Urinary bladder (tissue), 4 donors: ENCODE measurements around the gene GRXCR2. TPM values are rescaled to one million over a fixed set of nuclear protein-coding genes. Genes with fewer than 3 reads are reported as not detected.

Experiments used
- DNase-seq: peaks from one replicate; pipeline ENCODE4 v3.0.0-alpha.2; 2015; ENCODE audit errors: extremely low spot score
- H3K27ac ChIP-seq: one replicate; pipeline ENCODE4 v1.5.1; 2013; ENCODE audit warnings: low read depth, mild to moderate bottlenecking, moderate library complexity
- H3K36me3 ChIP-seq: one replicate; pipeline ENCODE4 v1.6.1; 2013; ENCODE audit warnings: mild to moderate bottlenecking, moderate library complexity; ENCODE audit not compliant: insufficient read depth
- H3K4me1 ChIP-seq: one replicate; pipeline ENCODE4 v1.6.1; 2013; ENCODE audit warnings: mild to moderate bottlenecking, moderate library complexity; ENCODE audit not compliant: insufficient read depth
- H3K4me3 ChIP-seq: one replicate; pipeline ENCODE4 v1.5.1; 2013; ENCODE audit warnings: low read depth, low read length
- WGBS: extraction: QIAGEN DNeasy Blood & Tissue Kit; methylation state at CpG from one replicate; pipeline ENCODE4 v1.1.7; 2013; 5-methylcytosine and 5-hydroxymethylcytosine counted together
- polyA plus RNA-seq: library from polyadenylated mRNA; stranded (reverse); fragments of 200-250 nt; gene quantifications from one replicate; pipeline ENCODE4 v1.2.3, GENCODE V29; 2013
- total RNA-seq: library from RNA; depleted of rRNA; stranded (reverse); fragments of >200 nt; gene quantifications from one replicate; pipeline ENCODE4 v1.2.3, GENCODE V29; 2014
- donor health status: healthy with polysubstance abuse.
- donor health status: healthy.

GRXCR2 gene
- total and polyA plus RNA-seq, 2 donors: not detected

DNA sequence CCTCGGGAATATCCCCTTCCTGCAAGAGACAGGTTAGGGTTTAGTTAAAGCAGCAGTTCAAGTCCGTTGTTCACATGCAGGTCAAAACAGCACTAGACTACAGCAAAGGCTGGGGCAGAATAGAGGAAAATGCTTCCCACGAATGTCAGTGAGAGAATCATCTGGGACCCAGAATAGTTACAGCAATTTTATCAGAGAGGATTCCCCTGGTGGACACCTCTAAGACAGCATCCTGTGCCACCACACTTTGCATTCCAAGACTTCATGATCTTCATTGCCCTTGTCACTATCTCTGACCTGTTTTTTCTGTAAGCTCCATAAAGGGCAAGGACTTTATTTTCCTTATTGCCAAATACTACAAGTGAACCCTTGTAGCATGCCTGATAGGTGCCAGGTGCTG is 12.9 kb downstream of the GRXCR2 start:
- Histone ChIP-seq H3K36me3 (no peaks in the 10 kb centered on the region), H3K4me3 (no peak overlapping the region), H3K27ac (no peak overlapping the region), H3K4me1 (no peaks in the 10 kb centered on the region)
- 84% methylated on average over 3 of the region's 3 CpGs for whole genome bisulfite sequencing
- no peak for DNase-seq

GRCh38 chr5:145859453-145859852 is 13.4 kb downstream of the GRXCR2 start:
- no peak for DNase-seq
- no peak overlapping the region for H3K27ac ChIP-seq
- no peaks in the 10 kb centered on the region for H3K36me3 ChIP-seq
- 77% methylated on average over 6 of the region's 6 CpGs for WGBS
- no peaks in the 10 kb centered on the region for H3K4me1 ChIP-seq
- no peak overlapping the region for H3K4me3 ChIP-seq

GRCh38 chr5:145858959-145859358 is 13.9 kb downstream of the GRXCR2 start:
- H3K4me3 ChIP-seq: no peak overlapping the region
- H3K4me1 ChIP-seq: no peaks in the 10 kb centered on the region
- no peaks in the 10 kb centered on the region for H3K36me3 ChIP-seq
- WGBS: 55% methylated on average over 4 of the region's 4 CpGs
- no peak overlapping the region for H3K27ac ChIP-seq
- no peak for DNase-seq

GRCh38 chr5:145856285-145856818 is 16.5 kb downstream of the GRXCR2 start:
- no peaks in the 10 kb centered on the region for H3K4me1 ChIP-seq
- H3K4me3 ChIP-seq: peak overlapping the region; percentile 19
- H3K27ac ChIP-seq: peak overlapping the region; percentile 12
- H3K36me3 ChIP-seq: no peaks in the 10 kb centered on the region
- 11% methylated on average over 25 of the region's 25 CpGs for WGBS
- DNase-seq: peak; percentile 31

DNA sequence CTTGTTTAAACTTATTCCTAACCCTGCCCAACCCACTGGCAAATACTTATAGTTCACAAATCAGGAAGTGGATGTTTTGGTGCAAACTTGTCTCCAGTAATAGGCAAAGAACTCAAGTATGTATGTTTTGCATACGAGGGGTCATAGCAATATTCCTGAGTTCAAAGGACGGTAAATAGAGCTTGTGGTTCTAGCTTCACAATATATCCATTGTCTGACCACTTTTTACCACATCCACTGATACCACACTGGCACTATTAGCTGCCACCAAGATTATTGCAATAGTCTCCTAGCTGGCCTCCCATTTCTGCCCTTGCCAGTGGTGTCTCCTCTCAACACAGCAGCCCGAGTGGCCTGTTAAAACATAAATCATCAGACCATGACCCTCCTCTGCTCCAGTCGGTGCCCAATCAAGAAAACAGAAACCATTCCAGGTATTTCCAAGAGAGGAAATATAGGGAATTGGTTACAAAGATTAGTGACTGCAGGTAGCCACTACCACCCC is 17.0 kb downstream of the GRXCR2 start:
- Histone ChIP-seq H3K4me3 (no peak overlapping the region), H3K4me1 (no peaks in the 10 kb centered on the region), H3K36me3 (no peaks in the 10 kb centered on the region), H3K27ac (peak overlapping the region; percentile 12)
- WGBS: 61% methylated on average over 4 of the region's 4 CpGs
- no peak for DNase-seq

- Histone ChIP-seq H3K4me1 (no peaks in the 10 kb centered on the region), H3K4me3 (no peak overlapping the region), H3K27ac (no peak overlapping the region), H3K36me3 (no peaks in the 10 kb centered on the region)
- DNase-seq: no peak
- 87% methylated on average over 2 of the region's 2 CpGs for WGBS
Measured at GRCh38 chr5:145854651-145855258, 18.1 kb downstream of the GRXCR2 start.

DNA sequence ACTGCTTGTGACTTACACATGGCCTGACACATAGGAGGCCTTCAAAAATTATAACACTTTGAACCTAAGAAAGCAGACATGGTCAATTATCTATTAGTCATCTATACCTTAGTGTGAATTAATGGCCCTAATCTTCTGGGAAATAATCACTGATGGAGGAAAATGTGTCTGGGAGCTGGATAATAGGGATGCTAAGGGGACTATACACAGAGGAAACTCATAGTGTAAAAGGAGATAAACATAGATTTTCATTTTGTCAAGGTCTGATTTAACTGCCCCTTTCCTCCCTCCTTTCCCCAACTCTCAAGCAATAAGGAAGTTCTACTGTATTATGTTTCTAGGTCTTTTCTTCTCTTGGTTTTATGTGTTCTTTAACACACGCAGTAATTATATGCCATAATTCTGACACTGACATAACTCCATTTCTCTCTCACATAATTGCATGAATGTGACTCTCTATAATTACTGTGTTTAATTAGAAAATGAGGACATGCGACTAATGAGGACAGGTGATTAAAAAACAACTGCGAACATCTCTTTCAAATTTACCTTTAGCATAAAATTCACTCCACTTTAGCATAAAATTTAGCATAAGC is 18.9 kb downstream of the GRXCR2 start:
- Histone ChIP-seq H3K36me3 (no peaks in the 10 kb centered on the region), H3K4me1 (no peaks in the 10 kb centered on the region), H3K4me3 (no peak overlapping the region), H3K27ac (no peak overlapping the region)
- no peak for DNase-seq
- 99% methylated on average over 3 of the region's 3 CpGs for WGBS

DNA sequence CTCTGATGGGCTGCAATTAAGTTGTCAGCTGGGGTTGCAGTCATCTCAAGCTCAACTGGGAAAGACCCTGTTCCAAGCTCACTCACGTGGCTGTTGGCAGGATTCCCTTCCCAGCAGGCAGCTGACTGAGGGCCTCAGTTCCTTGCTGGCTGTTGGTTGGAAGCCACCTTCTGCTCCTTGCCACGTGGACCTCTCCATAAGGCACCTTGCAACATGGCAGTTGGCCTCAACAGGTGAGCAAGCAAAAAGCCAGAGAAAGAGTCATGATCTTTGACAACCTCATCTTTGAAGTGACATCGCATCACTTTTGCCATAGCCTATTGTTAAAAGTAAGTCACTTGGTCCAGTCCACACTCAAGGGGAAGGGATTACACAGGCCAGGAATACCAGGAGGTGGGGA is 19.8 kb downstream of the GRXCR2 start:
- no peak overlapping the region for H3K4me3 ChIP-seq
- no peak for DNase-seq
- WGBS: 70% methylated on average over 3 of the region's 3 CpGs

GRCh38 chr5:145848854-145849253 is 24.0 kb downstream of the GRXCR2 start:
- H3K27ac ChIP-seq: no peak overlapping the region
- no peaks in the 10 kb centered on the region for H3K4me1 ChIP-seq
- DNase-seq: no peak
- no peak overlapping the region for H3K4me3 ChIP-seq
- H3K36me3 ChIP-seq: no peaks in the 10 kb centered on the region
- WGBS: 72% methylated on average over 1 of the region's 1 CpG

More for the DNA sequence above, 19.8 kb downstream of the GRXCR2 start:
- no peaks in the 10 kb centered on the region for H3K36me3 ChIP-seq
- H3K4me1 ChIP-seq: no peaks in the 10 kb centered on the region
- no peak overlapping the region for H3K27ac ChIP-seq

GRCh38 chr5:145847499-145848497 is 25.0 kb downstream of the GRXCR2 start:
- 78% methylated on average over 6 of the region's 6 CpGs for WGBS
- no peak overlapping the region for H3K27ac ChIP-seq
- H3K4me3 ChIP-seq: no peak overlapping the region
- H3K36me3 ChIP-seq: no peaks in the 10 kb centered on the region
- no peak for DNase-seq
- H3K4me1 ChIP-seq: no peaks in the 10 kb centered on the region

- no peak overlapping the region for H3K4me3 ChIP-seq
- 51% methylated on average over 3 of the region's 3 CpGs for WGBS
- H3K27ac ChIP-seq: no peak overlapping the region
- H3K4me1 ChIP-seq: no peaks in the 10 kb centered on the region
- DNase-seq: no peak
- no peaks in the 10 kb centered on the region for H3K36me3 ChIP-seq
Measured at GRCh38 chr5:145846081-145846480, 26.7 kb downstream of the GRXCR2 start.

GRCh38 chr5:145841299-145841698 is 31.5 kb downstream of the GRXCR2 start:
- Histone ChIP-seq H3K4me3 (no peak overlapping the region), H3K4me1 (no peaks in the 10 kb centered on the region), H3K36me3 (no peaks in the 10 kb centered on the region), H3K27ac (no peak overlapping the region)
- DNase-seq: no peak

DNA sequence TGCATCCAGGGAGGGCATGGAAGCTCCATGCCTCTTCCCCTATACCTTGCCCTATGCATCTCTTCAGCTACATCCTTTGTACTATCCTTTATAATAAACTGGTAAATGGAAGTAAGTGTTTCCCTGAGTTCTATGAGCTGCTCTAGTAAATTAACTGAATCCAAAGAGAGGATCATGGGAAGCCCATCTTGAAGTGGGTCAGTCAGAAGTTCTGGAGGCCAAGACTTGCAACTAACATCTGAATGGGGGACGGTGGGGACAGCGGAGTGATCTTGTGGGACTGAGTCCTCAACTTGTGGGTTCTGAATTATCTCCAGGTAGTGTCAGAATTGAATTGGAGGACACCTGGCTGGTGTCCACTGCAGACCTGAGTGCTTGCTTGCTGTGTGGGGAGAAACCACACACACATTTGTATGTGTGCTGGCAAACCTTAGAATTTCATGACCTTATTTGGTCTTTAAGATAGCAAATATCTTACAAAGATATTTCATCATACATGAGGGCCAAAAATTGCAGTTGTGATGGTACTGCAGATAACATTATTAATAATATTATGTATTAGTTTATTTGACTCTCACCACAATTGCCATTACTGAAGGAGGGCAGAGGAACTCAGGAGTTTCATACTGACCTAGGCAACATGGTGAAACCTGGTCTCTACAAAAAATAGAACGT is 32.2 kb downstream of the GRXCR2 start:
- H3K4me3 ChIP-seq: no peak overlapping the region
- DNase-seq: no peak
- H3K4me1 ChIP-seq: no peaks in the 10 kb centered on the region
- H3K36me3 ChIP-seq: no peaks in the 10 kb centered on the region
- WGBS: 94% methylated on average over 3 of the region's 3 CpGs
- H3K27ac ChIP-seq: no peak overlapping the region
